Measurements from ENCODE around the gene MEF2D.
A peak's percentile ranks its signal among the peaks of the same experiment; 100 is the strongest.

The MEF2D gene

DNA sequence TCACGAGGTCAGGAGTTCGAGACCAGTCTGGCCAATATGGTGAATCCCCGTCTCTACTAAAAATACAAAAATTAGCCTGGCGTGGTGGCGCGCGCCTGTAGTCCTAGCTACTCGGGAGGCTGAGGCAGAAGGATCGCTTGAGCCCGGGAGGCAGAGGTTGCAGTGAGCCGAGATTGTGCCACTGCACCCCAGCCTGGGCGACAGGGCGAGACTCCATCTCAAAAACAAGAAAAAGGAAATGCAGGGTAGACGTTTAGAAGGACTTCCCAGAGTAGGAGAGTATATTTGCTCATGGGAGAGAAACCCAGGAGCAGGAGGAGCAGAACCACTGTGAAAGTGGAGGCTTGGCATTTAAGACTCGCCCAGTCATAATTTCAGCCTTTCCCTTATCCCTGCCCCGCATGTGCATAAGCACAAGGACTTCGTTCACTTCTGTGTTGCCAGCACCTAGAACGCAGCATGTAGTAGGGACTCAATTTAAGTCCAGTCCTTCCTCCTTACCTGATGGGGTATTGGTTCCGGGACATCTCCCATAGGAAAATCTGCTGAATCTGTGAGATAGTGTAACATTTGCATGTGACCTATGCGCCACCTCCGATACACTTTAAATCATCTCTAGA lies 5.2 kb upstream of the MEF2D start:
- TF ChIP-seq, protein P1, sequence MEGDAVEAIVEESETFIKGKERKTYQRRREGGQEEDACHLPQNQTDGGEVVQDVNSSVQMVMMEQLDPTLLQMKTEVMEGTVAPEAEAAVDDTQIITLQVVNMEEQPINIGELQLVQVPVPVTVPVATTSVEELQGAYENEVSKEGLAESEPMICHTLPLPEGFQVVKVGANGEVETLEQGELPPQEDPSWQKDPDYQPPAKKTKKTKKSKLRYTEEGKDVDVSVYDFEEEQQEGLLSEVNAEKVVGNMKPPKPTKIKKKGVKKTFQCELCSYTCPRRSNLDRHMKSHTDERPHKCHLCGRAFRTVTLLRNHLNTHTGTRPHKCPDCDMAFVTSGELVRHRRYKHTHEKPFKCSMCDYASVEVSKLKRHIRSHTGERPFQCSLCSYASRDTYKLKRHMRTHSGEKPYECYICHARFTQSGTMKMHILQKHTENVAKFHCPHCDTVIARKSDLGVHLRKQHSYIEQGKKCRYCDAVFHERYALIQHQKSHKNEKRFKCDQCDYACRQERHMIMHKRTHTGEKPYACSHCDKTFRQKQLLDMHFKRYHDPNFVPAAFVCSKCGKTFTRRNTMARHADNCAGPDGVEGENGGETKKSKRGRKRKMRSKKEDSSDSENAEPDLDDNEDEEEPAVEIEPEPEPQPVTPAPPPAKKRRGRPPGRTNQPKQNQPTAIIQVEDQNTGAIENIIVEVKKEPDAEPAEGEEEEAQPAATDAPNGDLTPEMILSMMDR (IDR thresholded peaks at IDR 0.05; ENCODE audit: low read depth, low read length): no peak
- DNase-seq (ENCODE audit: extremely low read depth, low read depth): no peak

DNA sequence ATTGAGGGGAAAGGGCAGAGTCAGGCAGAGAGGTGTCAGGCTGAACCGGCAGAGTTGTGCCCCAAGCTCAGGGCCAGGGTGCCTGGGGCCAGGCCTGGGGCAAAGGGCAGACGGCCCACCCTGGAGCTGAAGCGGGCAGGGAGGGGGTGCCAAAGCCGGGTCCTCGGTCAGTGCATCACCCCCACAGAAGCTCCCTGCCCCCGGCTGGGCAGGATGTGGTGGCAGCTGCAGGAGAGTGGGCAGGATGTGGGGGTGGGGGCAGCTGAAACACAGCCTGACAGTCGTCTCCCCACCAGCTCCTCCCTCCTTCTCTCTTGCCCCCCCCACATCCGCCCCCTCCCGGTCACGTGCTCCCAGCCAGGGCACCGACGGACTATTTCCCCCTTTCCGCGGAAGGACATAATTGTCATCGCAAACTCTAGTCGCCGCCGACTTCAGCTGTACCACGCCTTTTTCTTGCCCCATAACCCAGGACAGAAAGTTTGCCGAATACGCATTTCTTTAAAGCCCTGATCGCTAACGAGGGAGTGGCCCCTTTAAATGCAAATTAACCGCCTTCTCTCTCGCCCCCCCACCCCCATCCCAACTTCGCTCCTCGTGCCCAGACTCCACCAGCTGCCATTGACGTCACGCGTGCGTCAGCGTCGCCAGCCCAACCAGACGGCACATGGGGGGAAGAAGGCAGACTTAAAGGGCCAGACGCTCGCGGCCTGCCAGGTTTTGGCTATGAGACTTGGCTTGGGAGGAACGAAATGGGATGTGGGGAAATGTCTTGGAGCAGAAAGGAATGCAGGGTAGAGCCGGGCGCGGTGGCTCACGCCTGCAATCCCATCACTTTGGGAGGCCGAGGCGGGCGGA lies 4.5 kb upstream of the MEF2D start:
- TF ChIP-seq, protein P1 (IDR thresholded peaks at IDR 0.05; ENCODE audit: low read depth, low read length): no peak
- DNase-seq (ENCODE audit: extremely low read depth, low read depth): peak; percentile 99

DNA sequence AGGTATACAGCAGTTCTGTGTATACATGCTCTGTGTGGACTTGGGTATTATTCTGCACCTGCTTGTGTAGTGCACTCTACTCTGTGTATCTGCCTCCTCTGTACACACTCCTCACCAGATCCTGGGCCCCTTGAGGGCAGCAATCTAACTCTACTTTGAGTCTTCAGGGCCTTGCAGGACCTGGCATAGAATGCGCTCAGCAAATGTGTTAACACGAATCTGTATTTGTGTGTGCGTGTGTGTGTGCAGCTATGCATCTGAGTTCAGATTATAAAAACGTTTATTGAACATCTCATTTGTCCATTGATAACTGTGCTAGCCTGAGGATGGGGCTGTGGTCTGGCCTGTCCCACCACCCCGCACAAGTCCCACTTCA lies 3.9 kb upstream of the MEF2D start:
- DNase-seq (ENCODE audit: extremely low read depth, low read depth): no peak

DNA sequence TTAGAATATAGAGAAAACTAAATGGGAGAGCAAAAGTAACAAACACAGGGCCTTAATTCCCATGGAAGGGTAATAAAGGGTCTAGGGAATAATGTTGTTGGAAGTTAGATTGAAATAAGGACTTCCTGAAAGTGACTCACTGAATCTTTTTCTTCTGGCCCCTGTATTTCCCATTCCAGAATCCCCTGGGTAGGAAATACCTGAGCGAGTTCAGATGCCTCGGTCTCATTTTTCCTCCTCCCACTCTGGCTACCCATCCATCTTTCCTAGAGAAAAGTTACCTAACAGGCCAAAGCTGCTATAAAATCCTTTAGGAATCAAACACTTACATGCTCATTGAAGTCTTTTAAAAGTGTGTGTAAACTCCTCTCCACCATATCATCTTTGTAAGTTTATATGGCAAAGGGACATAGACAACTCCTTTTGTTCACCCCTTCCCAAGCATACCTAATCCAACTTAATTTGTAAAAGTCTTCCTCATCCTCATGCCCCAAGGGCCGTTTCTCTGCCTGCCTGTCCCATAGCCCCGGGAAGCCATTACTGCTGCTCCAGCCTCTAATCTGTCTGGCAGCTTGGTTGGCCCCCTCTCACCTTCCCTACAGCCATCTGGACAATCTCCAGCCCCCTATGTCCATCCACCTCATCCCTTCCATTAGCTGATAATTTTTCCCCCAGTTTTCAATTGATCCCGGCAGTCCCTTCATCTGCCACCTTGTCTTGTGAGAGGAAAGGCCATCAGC lies 3.3 kb upstream of the MEF2D start:
- no peak for DNase-seq (ENCODE audit: extremely low read depth, low read depth)
- TF ChIP-seq, protein P1 (IDR thresholded peaks at IDR 0.05; ENCODE audit: low read depth, low read length): no peak

More for the DNA sequence above, 3.9 kb upstream of the MEF2D start:
- TF ChIP-seq, protein P1 (IDR thresholded peaks at IDR 0.05; ENCODE audit: low read depth, low read length): no peak

DNA sequence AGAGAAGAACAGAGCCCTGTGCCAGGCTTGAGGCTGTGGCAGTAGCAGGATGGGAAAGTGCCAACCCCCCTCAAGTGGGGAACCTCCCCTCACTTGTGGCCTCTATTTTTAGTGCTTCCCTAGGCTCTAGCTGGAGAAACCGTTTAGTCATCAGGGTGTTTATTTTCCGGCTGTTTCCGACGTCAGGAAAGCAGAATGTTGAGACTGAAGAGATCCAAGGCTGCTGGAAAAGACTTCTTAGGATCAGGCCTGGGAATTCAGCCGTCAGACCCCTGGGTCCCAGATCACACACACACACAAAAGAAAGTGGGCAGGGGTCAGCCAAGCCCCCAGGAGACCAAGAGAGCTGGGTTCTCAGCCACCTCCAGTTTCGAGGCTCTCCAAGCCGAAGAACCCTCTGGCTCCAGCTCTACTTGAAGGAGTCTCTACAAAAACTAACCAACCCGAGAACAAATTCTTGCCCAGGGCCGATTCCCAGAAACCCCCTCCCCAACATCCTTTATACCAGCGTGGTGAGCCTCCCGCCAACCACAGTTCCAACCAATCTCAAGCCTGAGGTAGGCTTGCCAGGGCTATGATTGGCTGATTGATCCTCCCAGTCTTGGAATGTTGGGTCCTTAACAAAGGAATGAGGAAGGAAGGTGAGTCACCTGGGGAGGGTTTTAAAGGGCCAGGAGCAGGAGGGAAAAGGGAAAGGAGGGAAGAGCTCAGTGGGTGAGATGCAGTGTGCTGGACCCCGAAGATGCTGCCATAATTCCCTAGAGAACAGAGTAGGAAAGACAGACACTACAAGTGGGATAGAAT lies 2.5 kb upstream of the MEF2D start:
- TF ChIP-seq, protein P1 (IDR thresholded peaks at IDR 0.05; ENCODE audit: low read depth, low read length): no peak
- peak; percentile 85 for DNase-seq (ENCODE audit: extremely low read depth, low read depth)

DNA sequence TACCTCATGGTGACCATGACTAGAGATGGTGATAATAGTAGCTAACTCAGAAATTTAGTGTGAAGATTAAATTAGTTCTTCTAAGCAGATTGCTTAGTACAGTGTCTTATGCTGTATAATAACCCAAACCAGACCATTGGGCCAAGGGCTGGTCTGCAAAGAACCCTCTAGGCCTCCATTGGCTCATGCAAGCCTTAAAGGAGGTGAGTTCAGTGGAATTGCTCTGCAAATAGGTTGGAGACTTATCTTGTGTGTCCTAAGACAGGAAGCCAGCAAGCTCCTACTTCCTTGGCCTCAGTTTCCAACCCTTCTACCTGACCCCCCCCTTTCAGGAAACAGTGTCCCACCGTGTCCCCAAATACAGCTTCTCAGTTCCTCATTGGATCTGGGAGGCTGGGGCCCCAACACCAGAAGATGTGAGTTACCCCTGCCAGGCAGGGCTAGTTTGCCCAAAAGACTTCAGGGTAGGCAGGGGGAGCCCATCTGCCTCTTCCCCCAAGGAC lies 1.9 kb upstream of the MEF2D start:
- TF ChIP-seq, protein P1 (IDR thresholded peaks at IDR 0.05; ENCODE audit: low read depth, low read length): no peak
- DNase-seq (ENCODE audit: extremely low read depth, low read depth): no peak

Data from AG09319 (cell line).